GM21737 (cell line): ENCODE measurements around the gene APPL2.
"Not testable (repeated sequence)": the region's sequence is repeated elsewhere in the genome, so short reads cannot be mapped to it uniquely, and the experiment has no call there.

ENCODE experiments used
- ATAC-seq: cut with Tn5 transposase; IDR thresholded peaks from one replicate; pipeline ENCODE4 v1.9.1; 2021; ENCODE audit warnings: mild to moderate bottlenecking, moderate library complexity; ENCODE audit not compliant: unreplicated experiment

Gene APPL2

GRCh38 chr12:105196090-105196489, 39.9 kb downstream of the APPL2 start:
- no peak for ATAC-seq

- no peak for ATAC-seq
These were observed 41.0 kb downstream of the APPL2 start for GRCh38 chr12:105194947-105195346.

- no peak for ATAC-seq
These were observed 43.2 kb downstream of the APPL2 start for GRCh38 chr12:105192624-105193225.

GRCh38 chr12:105190530-105190929, 45.4 kb downstream of the APPL2 start:
- no peak for ATAC-seq

GRCh38 chr12:105189293-105189692, 46.7 kb downstream of the APPL2 start:
- no peak for ATAC-seq

GRCh38 chr12:105183976-105184375, 52.0 kb downstream of the APPL2 start:
- ATAC-seq: not testable (repeated sequence)

- not testable (repeated sequence) for ATAC-seq
These were observed 52.6 kb downstream of the APPL2 start for GRCh38 chr12:105183406-105183805.

- not testable (repeated sequence) for ATAC-seq
These were observed 56.9 kb downstream of the APPL2 start for GRCh38 chr12:105179114-105179513.

- ATAC-seq: no peak
These were observed 58.8 kb downstream of the APPL2 start for GRCh38 chr12:105177208-105177607.

GRCh38 chr12:105175397-105175990, 60.5 kb downstream of the APPL2 start:
- no peak for ATAC-seq

- no peak for ATAC-seq
These were observed 64.1 kb downstream of the APPL2 start for GRCh38 chr12:105171691-105172436.

GRCh38 chr12:105170139-105170538, 65.8 kb downstream of the APPL2 start:
- ATAC-seq: no peak

- no peak for ATAC-seq
These were observed 68.0 kb downstream of the APPL2 start for GRCh38 chr12:105168006-105168405.

GRCh38 chr12:105167346-105167745, 68.6 kb downstream of the APPL2 start:
- ATAC-seq: no peak

- no peak for ATAC-seq
These were observed 69.2 kb downstream of the APPL2 start for GRCh38 chr12:105166736-105167135.

- ATAC-seq: no peak
These were observed 71.9 kb downstream of the APPL2 start for GRCh38 chr12:105164068-105164467.

- no peak for ATAC-seq
These were observed 73.8 kb downstream of the APPL2 start for GRCh38 chr12:105162174-105162573.

- no peak for ATAC-seq
These were observed 77.1 kb downstream of the APPL2 start for GRCh38 chr12:105158876-105159275.

- ATAC-seq: no peak
These were observed 78.4 kb downstream of the APPL2 start for GRCh38 chr12:105157606-105158005.

GRCh38 chr12:105156260-105156659, 79.7 kb downstream of the APPL2 start:
- ATAC-seq: no peak

- no peak for ATAC-seq
These were observed 93.7 kb downstream of the APPL2 start for GRCh38 chr12:105142259-105142658.

- ATAC-seq: no peak
These were observed 94.6 kb downstream of the APPL2 start for GRCh38 chr12:105141320-105141922.
